NCI-H1105 treated with DMSO at 0.1 percent for 48 hours (cell line): Measurements from ENCODE around the gene ZBTB18.
A peak's percentile ranks its signal among the peaks of the same experiment; 100 is the strongest.
"Not testable (repeated sequence)": the region's sequence is repeated elsewhere in the genome, so short reads cannot be mapped to it uniquely, and the experiment has no call there.

Source experiments
- DNase-seq: peaks from one replicate; lab custom pipeline; 2025; lab: John Stamatoyannopoulos, UW

The ZBTB18 gene

GRCh38 chr1:244050835-244051444, at the start of gene ZBTB18:
TSS of gene ZBTB18 (plus strand) at chr1:244051283. CDS start at chr1:244051432, 149 bp downstream.
- peak; percentile 8 for DNase-seq

DNA sequence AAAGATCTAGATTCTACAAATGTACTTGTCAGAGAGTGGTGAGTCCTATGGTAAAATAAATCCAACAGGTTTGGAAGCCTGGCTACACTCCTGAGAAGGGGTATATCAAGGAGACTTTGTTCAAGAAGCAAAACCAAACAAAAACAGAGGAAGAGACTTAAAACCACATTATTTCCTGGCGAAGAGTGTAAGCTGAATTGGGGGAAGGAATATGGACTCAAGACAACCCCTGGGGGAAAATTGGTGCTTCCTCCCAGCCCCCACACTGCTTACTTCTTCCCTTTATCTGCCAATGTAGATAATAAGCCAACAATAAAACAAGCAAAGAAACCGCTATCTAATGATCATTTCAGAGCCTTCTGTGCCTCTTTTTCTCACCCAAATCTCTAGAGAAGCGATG, 48.4 kb upstream of the ZBTB18 start:
- no peak for DNase-seq

DNA sequence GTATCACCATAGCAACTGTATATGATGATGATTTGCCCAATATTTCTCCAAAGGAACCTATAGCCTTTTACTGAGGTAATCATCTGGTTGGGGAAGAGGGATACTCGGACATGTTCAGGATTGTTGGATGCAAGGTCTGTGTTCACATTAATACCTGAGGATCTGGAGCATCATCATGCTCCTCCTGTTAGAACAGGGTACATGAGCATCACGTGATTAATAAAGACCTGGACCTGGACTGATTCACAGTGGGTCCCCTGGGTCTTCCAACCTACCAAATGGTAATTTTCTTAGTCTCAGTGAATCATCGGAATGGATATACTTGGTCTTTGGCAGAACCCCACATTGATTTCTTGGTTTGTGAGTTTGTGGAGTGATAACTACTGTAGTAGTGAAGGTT, 45.6 kb upstream of the ZBTB18 start:
- no peak for DNase-seq

GRCh38 chr1:244006381-244006901, 44.6 kb upstream of the ZBTB18 start:
- DNase-seq: no peak

- no peak for DNase-seq
These were observed 44.1 kb upstream of the ZBTB18 start for GRCh38 chr1:244006961-244007360.

- DNase-seq: no peak
These were observed 40.9 kb upstream of the ZBTB18 start for GRCh38 chr1:244010191-244010590.

DNA sequence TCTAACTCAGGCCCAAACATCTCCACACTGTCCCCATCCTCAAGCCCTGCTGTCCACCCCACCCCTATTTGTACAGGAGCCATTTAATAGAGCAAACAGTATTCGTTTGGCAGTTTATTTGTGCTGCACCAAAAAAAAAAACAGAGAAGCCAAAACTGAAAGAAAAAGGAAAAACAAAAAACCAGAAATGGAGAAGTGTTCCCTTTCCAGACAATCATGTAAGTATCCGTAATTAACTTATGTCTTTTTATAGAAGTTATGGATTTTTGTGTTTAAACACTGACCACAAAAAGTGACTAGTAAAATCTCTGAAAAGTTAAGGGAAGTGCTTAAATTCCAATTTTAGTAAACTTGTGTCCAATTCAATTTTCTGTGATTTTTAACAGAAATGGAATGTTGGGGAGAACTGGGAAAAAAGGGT, 40.4 kb upstream of the ZBTB18 start:
- DNase-seq: no peak

GRCh38 chr1:244011271-244011670, 39.8 kb upstream of the ZBTB18 start:
- no peak for DNase-seq

DNA sequence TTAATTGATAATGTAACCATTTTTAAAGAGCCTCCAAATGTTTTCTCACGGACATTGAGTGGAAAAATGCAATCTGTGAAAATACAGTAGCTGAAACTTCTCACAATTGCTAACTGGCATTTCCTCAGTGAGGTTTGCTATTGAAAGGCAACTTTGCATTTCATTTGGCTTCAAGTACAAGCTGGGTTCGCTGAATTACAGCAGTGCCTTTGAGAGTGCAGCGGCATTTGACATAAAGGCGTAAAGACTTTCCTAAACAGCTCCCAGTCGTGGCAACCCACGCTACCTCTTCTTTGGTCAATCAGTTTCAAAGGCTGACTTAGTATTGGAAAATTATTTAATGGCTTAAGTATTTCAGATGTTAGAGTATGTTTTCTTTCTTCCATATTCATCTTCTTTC, 39.3 kb upstream of the ZBTB18 start:
- DNase-seq: no peak

- peak; percentile 41 for DNase-seq
These were observed 38.9 kb upstream of the ZBTB18 start for GRCh38 chr1:244012202-244012601.

GRCh38 chr1:244013100-244013499, 38.0 kb upstream of the ZBTB18 start:
- no peak for DNase-seq

GRCh38 chr1:244014862-244015261, 36.2 kb upstream of the ZBTB18 start:
- not testable (repeated sequence) for DNase-seq

GRCh38 chr1:244019982-244020485, 31.0 kb upstream of the ZBTB18 start:
- DNase-seq: no peak

GRCh38 chr1:244021427-244021826, 29.7 kb upstream of the ZBTB18 start:
- no peak for DNase-seq

DNA sequence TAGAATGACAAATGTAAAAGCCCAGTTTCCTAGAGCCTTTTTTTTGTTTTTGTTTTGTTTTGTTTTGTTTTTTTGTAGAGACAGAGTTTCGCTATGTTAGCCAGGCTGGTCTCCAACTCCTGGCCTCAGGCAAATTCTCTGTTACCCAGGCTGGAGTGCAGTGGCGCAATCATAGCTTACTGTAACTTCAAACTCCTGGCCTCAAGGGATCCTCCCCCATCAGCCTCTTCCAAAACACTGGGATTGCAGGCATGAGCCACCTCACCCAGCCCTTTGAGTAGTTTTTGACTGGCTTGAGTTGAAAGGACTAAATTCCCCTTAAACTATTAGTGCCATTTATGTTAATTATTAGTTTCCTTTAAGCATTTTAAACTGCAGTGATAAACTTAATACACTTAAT, 28.8 kb upstream of the ZBTB18 start:
- no peak for DNase-seq

- DNase-seq: no peak
These were observed 28.1 kb upstream of the ZBTB18 start for GRCh38 chr1:244022864-244023440.

- DNase-seq: no peak
These were observed 23.5 kb upstream of the ZBTB18 start for GRCh38 chr1:244027491-244028145.

DNA sequence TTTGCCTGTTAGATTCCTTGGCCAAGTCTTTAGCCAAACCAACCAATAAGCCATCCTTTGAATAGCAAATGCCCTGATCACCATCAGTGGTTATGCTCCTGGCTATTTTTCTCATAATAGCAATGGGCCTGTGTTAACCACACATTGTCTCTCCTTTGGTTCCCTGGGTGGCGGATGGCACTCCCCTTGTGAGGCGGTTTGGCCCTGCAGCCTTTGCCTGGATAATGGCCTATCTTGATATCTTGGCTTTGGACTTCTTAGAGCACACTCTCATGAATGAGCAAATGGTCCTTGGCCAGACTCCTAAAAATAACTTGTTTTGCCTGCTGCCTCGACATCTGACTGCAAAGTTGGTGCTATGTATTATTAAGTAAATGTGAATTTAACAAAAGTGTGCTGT, 22.4 kb upstream of the ZBTB18 start:
- no peak for DNase-seq

DNA sequence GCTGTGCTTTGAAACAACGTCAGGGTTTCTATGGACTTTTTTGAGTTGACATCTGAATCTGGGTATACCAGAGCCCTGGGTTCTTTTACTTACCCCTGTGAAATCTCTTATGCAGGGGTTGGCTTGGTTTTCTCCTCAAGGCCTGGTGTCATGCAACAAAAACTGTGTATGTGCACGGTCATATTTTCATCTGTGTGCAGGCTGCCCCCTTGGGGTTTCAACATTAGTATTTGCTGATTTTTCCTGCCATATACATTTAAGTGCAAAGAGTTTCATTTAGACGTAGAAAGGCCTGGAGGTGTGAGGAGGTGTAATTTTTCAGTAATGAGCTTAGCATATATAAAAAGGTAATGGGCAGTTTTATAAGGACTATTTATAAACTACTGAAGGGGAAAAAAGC, 22.0 kb upstream of the ZBTB18 start:
- DNase-seq: no peak

GRCh38 chr1:244030481-244031040, 20.5 kb upstream of the ZBTB18 start:
- no peak for DNase-seq

DNA sequence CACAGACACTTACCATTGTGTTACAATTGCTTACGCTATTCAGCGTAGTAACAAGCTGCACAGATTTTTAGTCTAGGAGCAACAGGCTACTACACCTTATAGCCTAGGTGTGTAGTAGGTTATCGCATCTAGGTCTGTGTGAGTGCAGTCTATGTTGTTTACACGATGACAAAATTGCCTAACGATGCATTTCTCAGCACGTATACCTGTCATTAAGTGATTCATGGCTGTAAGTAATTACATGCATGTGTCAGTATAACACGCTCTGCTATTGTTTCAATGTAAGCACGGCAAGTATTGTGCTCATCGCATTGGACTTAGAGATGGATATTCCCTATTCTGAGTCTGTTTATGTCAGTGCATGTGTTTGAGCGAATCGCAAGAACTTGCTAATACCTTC, 15.7 kb upstream of the ZBTB18 start:
- DNase-seq: no peak

DNA sequence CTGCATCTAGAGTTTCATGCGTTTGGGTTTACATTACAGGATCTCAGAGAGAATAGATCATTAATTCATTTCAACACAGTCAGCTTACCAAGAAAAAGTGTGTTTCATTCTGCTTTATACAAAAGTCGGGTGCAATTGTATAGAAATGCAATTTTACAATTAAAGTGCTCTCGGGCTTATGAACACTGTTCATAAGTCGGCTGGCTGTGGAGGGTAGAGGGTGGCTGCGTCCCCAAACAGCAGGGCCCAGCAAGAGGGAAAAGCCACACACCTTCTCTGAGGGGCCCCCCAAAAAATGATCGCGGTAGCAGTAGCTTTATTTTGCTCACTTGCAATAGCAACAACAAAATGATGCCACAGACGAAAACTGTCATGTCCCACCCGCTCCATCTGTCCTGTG, 13.8 kb upstream of the ZBTB18 start:
- DNase-seq: no peak
